Frontal cortex (tissue), 4 donors: ENCODE data around the gene AGBL2. TPM values are rescaled to one million over a fixed set of nuclear protein-coding genes. Genes with fewer than 3 reads are reported as not detected.
"Not testable (repeated sequence)": the region's sequence is repeated elsewhere in the genome, so short reads cannot be mapped to it uniquely, and the experiment has no call there.

Experiments used
- DNase-seq, 2 donors: peaks; one replicate each; pipeline ENCODE4 v3.0.0; 2012; ENCODE audit warnings: low spot score in 2 of 2
- FAIRE-seq: peaks from 2 replicates; lab custom pipeline; 2012; peaks lifted over from hg19 to GRCh38; lab: Jason Lieb, UNC
- small RNA-seq: library from RNA; depleted of rRNA; stranded (forward); fragments of <200 nt; gene quantifications from one replicate; pipeline ENCODE3, GENCODE V24; 2014
- total RNA-seq: library from RNA; depleted of rRNA; stranded (reverse); fragments of >200 nt; gene quantifications from one replicate; pipeline ENCODE4 v1.2.3, GENCODE V29; 2014
- donor health status: control.
- donor health status: control.
- donor health status: control.

Gene AGBL2
- total RNA-seq, 1 donor from 2014 or later = 0.41 TPM

GRCh38 chr11:47642099-47642855 is 72.9 kb downstream of the AGBL2 start, which contains the start of gene MTCH2:
TSS of gene MTCH2 (minus strand) at chr11:47642559. CDS start at chr11:47642465, 94 bp downstream.
- peak; percentile 90 to 93 for DNase-seq
- FAIRE-seq = no peak

- no peak for FAIRE-seq
Observed at GRCh38 chr11:47641600-47642098, 73.5 kb downstream of the AGBL2 start.

GRCh38 chr11:47640506-47640905 is 74.7 kb downstream of the AGBL2 start:
- not testable (repeated sequence) for FAIRE-seq, DNase-seq

More at GRCh38 chr11:47641600-47642098, 73.5 kb downstream of the AGBL2 start:
- peak; percentile 24 to 37 for DNase-seq

- DNase-seq, FAIRE-seq: not testable (repeated sequence)
Observed at GRCh38 chr11:47636331-47636730, 78.8 kb downstream of the AGBL2 start.

- FAIRE-seq (no peak), DNase-seq (no peak)
Observed at GRCh38 chr11:47631473-47631872, 83.7 kb downstream of the AGBL2 start.

GRCh38 chr11:47628026-47628425 is 87.1 kb downstream of the AGBL2 start:
- FAIRE-seq (no peak), DNase-seq (no peak)

- FAIRE-seq (no peak), DNase-seq (no peak)
Observed at GRCh38 chr11:47626234-47626633, 88.9 kb downstream of the AGBL2 start.

GRCh38 chr11:47620836-47621378 is 94.3 kb downstream of the AGBL2 start:
- DNase-seq (no peak), FAIRE-seq (no peak)

GRCh38 chr11:47617417-47617809 is 97.8 kb downstream of the AGBL2 start:
- no peak for DNase-seq
- no peak for FAIRE-seq

GRCh38 chr11:47616726-47617416 is 98.3 kb downstream of the AGBL2 start:
- FAIRE-seq (no peak), DNase-seq (peak in 1 of 2 donors; percentile 47)

- FAIRE-seq (no peak), DNase-seq (no peak)
Observed at GRCh38 chr11:47615249-47615648, 99.9 kb downstream of the AGBL2 start.

GRCh38 chr11:47611348-47611794 is 103.8 kb downstream of the AGBL2 start:
- FAIRE-seq (no peak), DNase-seq (peak in 1 of 2 donors; percentile 14)

GRCh38 chr11:47609675-47610074 is 105.5 kb downstream of the AGBL2 start:
- no peak for FAIRE-seq

More at GRCh38 chr11:47609675-47610074, 105.5 kb downstream of the AGBL2 start:
- DNase-seq = no peak

Small RNA genes within 50 kb of the gene (small RNA-seq; reads per million reads assigned to genes)
- not detected for gene RF00019

Other genes with a start within 250 kb of the AGBL2 start
- 176 TPM for gene CELF1, start 162.2 kb downstream of the AGBL2 start, total RNA-seq
- 22.0 TPM for gene PTPMT1, start 149.8 kb downstream of the AGBL2 start, total RNA-seq
- 42.8 TPM for gene KBTBD4, start 136.4 kb downstream of the AGBL2 start, total RNA-seq
- 72.6 TPM for gene NDUFS3, start 136.3 kb downstream of the AGBL2 start, total RNA-seq
- gene FAM180B, start 128.7 kb downstream of the AGBL2 start, total RNA-seq = not detected
- gene C1QTNF4, start 121.0 kb downstream of the AGBL2 start, total RNA-seq = 14.7 TPM
- gene MTCH2, start 72.8 kb downstream of the AGBL2 start, total RNA-seq = 95.4 TPM
- gene FNBP4, start 52.0 kb upstream of the AGBL2 start, total RNA-seq = 79.5 TPM
- gene NUP160, start 133.0 kb upstream of the AGBL2 start, total RNA-seq = 57.5 TPM